Cardiac septum (tissue), 1 donor: Measurements from ENCODE around the gene RPGR. TPM values are rescaled to one million over a fixed set of nuclear protein-coding genes. Genes with fewer than 3 reads are reported as not detected.
A peak's percentile ranks its signal among the peaks of the same experiment; 100 is the strongest.

Experiments
- DNase-seq: peaks from one replicate; pipeline ENCODE4 v3.0.0-alpha.2; 2020; ENCODE audit warnings: low spot score
- intact Hi-C: fragments of 100-400 bp; cut with DNase I; formaldehyde crosslinking; loops from one replicate; pipeline ENCODE4 v1.14.0; 2022
- total RNA-seq: library from RNA; stranded (reverse); fragmentation: NEBNext Ultra II Directional; extraction: Animal tissue kit (Norgen Biotek cat#: 25700); gene quantifications from one replicate; pipeline ENCODE4 v1.2.1, GENCODE V29; 2021
- donor health status: DM: no; HTN: no; CAD: no.

Gene RPGR
- total RNA-seq, 1 donor from 2014 or later: 7.6 TPM

GRCh38 chrX:38276089-38276488, 51.2 kb downstream of the RPGR start:
- intact Hi-C loops: no loop called here

DNA sequence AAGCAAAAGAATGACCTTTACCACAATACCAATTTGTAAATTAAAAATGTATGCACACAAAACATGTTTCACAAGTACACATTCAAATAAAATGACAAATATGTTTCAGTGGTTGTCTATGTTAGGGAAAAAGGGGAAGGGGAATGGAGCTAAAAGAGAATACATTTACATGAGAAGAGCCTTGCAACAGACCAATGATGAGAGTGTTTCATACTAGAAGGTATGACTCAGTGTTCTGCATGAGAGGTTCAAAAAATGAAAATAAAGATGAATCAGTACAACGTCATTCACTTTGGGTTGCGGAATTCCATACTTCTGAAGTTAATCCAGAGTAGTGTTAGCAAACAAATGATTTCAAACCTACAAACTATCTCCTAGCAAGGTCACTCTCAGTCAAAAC, 51.7 kb downstream of the RPGR start:
- intact Hi-C loops: no loop called here
- no peak for DNase-seq

More at GRCh38 chrX:38276089-38276488, 51.2 kb downstream of the RPGR start:
- DNase-seq: no peak

GRCh38 chrX:38273453-38273852, 53.9 kb downstream of the RPGR start:
- intact Hi-C loops: no loop called here
- DNase-seq: no peak

GRCh38 chrX:38271154-38271716, 56.1 kb downstream of the RPGR start:
- intact Hi-C loops: no loop called here
- no peak for DNase-seq

- intact Hi-C loops: no loop called here
Measured at GRCh38 chrX:38268011-38268410, 59.3 kb downstream of the RPGR start.

DNA sequence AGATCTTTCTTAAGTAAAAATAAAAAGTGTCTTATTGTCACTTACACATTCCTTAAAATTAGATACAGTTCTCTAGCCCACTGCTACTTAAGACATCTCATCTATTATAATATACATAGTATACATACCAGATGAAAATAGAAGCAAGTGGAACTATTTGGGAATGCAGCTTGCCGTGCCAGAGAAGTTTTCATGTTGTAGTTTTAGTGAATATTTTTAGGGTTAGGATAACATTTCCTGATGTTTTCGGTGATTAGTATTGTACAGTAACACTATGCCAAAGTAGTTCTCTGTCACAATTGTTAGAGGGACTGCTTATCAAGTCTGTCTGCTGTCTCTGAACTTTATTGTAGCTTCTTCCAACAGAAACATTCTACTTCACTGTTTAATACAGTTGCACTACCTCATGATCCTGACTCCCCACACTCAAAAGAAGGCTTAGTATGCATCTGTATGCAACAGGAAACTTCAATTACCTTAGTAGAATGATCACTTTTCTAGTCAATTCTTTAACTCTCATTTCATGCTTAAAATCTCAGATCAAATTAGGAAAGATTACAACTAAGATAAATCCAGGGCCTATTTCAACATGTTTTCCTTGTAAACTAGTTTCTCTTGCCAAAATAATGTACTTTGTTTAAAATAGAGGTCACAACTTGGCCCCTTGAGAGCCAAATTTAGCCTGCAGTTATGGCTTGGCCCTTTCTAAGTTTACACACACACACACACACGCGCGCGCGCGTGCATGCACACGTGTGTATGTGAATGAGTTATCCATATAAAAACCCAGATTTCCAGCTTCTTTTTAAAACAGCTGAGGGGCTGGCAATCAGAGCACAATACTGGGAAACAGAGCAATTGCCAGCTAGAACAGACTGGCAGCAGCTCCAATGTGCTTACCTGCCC, 64.3 kb downstream of the RPGR start:
- intact Hi-C loops: no loop called here
- no peak for DNase-seq

More at GRCh38 chrX:38268011-38268410, 59.3 kb downstream of the RPGR start:
- DNase-seq: no peak

DNA sequence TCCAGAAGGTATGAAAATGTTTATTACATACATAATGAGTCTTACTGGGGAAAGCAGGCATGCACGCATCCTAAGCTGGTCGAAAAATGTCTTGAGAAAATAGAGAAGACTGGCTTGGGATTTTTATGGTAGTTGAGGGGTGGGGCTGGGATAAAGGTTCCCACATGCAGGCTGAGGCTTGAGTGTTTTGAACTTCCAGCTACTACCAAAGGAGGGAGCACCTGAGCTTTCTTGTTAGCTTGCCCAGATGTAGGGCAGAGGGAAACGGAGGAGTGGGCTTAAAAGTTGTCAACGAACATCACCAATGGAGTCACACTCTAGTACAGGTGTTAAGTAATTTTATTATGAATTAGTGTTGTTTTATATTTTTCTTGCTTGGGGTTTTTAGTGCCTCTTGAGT, 67.1 kb downstream of the RPGR start:
- no peak for DNase-seq
- intact Hi-C loops: no loop called here

DNA sequence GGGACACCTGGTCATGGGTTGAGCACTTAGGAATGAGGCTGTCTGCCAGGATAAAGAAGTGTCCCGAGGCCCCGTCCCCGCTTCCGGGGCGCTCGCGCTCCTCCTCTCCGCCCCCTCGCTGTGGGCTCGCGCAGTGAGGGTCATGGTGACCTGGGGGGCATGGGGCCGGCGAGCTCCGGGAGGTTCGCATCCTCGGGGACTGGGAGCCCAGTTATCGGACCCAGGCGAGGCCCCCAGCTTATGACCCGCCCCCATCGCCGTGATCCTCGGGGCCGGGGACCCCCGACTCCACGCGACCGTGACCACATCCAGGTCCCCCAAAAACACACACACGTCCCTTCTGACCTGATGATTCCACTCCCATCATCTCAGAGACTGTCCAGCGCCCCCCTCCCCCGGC, 71.3 kb downstream of the RPGR start:
- no peak for DNase-seq
- intact Hi-C loops: no loop called here

- intact Hi-C loops: no loop called here
- no peak for DNase-seq
Measured at GRCh38 chrX:38249965-38250364, 77.3 kb downstream of the RPGR start.

GRCh38 chrX:38247051-38247450, 80.3 kb downstream of the RPGR start:
- intact Hi-C loops: no loop called here
- DNase-seq: no peak

GRCh38 chrX:38240541-38240940, 86.8 kb downstream of the RPGR start:
- intact Hi-C loops: no loop called here

DNA sequence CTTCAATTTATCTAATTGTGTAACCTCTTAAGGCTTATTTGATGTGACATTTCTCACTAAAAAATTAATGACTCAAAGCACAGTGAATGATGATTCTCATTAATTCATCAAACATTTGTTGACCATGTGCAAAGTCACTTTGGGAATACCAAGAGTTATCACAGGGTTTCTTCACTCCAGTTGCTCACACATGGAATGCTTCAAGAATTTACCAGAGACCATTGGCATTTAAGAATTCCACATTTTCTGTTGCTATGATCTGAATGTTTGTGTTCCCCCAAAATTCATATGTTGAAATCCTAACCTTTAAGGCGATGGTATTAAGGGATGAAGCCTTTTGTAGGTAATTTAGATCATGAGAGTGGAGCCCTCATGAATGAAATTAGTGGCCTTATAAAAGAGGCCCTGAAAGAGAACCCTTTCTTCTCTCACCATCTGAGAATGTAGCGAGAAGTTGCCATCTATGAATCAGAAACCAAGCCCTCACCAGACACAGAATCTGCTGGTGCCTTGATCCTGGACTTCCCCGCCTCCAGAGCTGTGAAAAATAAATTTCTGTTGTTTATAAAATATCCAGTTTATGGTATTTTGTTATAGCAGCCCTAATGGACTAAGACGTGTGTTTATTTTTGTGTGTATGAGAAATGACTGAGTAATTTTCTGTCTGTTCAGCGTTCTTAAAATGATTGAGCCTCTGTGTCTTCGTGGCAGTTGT, 90.3 kb downstream of the RPGR start:
- intact Hi-C loops: no loop called here
- no peak for DNase-seq

More at GRCh38 chrX:38240541-38240940, 86.8 kb downstream of the RPGR start:
- DNase-seq: no peak

DNA sequence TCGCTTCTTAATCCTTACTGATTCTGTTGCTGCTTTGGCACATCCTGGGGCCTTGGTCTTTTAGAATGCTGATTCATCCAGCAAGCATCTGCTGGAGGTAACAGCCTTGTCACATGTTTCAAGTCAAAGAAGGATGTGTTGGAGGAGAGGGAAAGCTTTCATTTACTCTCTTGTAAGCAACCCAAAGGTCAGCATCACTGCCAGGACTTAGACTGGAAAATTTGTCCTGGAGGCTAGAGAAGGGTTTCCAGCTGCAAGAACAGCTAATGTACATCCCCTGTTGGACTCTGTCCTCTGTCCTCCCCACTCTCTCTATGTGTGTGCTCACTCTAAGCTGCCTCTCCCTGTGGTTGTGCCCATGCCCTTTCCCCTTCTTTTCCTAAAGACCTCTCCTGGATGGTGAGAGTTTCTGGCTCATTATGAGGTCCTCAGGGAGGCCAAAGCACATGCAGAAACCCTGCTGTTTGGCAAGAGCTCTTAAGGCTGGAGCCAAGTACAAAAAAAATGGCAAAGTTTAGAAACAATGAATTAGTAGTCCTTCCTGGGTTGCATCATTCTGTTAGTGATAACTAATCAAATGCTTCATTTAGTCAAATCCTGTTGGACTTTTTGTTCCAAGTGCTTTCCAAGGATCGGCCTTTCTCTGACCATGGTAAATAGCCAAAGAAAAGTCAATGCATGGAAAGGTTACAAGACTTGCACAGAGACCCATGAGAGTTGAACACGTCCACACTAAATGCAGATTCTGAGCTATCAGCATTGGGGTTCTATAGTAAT, 93.2 kb downstream of the RPGR start:
- no peak for DNase-seq
- intact Hi-C loops: no loop called here

DNA sequence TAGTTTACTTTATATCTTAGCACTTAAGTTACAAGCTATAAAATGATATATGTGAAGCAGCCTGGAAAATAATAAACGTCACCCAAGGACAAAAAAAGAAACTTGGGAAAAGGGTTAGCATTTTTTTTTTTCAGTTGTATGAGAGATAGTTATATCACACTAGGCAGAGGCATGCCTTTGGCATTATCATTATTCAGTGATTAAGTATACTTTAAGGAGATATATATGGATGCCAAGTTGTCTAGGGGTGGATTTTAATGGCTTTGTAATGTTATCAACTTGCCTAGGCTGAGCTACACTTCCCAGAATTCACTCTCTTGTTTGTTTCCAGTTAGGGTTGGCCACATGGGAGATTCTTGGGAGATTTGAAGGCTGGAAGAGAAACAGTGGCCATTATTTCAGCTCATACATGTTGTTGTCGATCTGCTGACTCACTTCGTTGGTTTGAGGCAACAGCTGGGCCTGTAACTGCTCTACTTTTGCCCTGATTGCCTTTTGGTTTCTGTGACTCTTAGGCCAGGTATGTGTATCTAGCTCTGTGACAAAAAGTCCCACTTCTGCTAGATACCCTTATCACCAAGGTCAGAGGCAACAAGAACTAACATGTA, 95.1 kb downstream of the RPGR start:
- intact Hi-C loops: no loop called here
- DNase-seq: no peak

GRCh38 chrX:38225093-38225492, 102.2 kb downstream of the RPGR start:
- DNase-seq: no peak
- intact Hi-C loops: no loop called here

GRCh38 chrX:38224160-38224559, 103.1 kb downstream of the RPGR start:
- intact Hi-C loops: no loop called here
- no peak for DNase-seq

DNA sequence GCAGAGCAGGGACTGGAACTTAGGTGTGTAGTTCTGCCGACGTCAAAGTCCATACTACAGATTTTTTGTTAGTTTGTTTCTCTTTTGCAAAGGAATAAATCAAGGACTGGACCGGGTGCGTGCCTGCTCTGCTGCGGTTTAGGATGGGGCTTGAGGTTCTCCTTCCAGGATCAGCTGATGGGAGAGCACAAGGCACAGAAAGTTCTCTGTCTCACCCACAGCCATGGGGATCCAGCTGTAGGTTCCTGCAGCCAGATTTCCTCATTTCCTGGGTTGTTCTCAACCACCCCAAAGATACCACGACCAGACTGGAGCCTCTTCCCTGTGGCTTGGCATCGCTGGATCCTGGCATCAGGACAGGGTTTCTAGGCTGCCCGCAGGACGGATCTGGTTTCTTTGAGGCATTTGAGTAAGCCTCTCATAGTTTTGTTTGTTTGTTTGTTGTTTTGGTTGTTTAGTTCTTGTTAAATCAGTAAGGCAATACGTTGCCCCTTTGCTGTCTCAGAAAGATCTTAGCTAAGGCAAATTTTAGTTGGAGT, 105.8 kb downstream of the RPGR start:
- intact Hi-C loops: no loop called here

GRCh38 chrX:38220415-38221390, 106.6 kb downstream of the RPGR start, which contains the start of gene SRPX:
TSS of gene SRPX (minus strand) at chrX:38220871. CDS start at chrX:38220792, 79 bp downstream.
- peak; percentile 81 for DNase-seq
- intact Hi-C loops: no loop called here

More for the DNA sequence above, 105.8 kb downstream of the RPGR start:
- DNase-seq: no peak
